ENCODE measurements around the gene KIAA1671.

The KIAA1671 gene

GRCh38 chr22:25146307-25146706, 193.8 kb downstream of the KIAA1671 start:
- no peak for TF ChIP-seq CTCF (IDR thresholded peaks at IDR 0.05; ENCODE audit: low read depth, low read length)
- no peak overlapping the region for H3K4me3 ChIP-seq (ENCODE audit: low read depth, low read length)

GRCh38 chr22:25146906-25147641, 194.6 kb downstream of the KIAA1671 start:
- TF ChIP-seq CTCF (IDR thresholded peaks at IDR 0.05; ENCODE audit: low read depth, low read length), result no peak
- H3K4me3 ChIP-seq (ENCODE audit: low read depth, low read length), result no peak overlapping the region

GRCh38 chr22:25147642-25147928, 195.1 kb downstream of the KIAA1671 start:
- no peak overlapping the region for H3K4me3 ChIP-seq (ENCODE audit: low read depth, low read length)
- no peak for TF ChIP-seq CTCF (IDR thresholded peaks at IDR 0.05; ENCODE audit: low read depth, low read length)

GRCh38 chr22:25148149-25148691, 195.7 kb downstream of the KIAA1671 start:
- no peak for TF ChIP-seq CTCF (IDR thresholded peaks at IDR 0.05; ENCODE audit: low read depth, low read length)
- no peak overlapping the region for H3K4me3 ChIP-seq (ENCODE audit: low read depth, low read length)

- no peak for TF ChIP-seq CTCF (IDR thresholded peaks at IDR 0.05; ENCODE audit: low read depth, low read length)
- H3K4me3 ChIP-seq (ENCODE audit: low read depth, low read length), result no peak overlapping the region
These were observed 196.5 kb downstream of the KIAA1671 start for GRCh38 chr22:25149014-25149413.

GRCh38 chr22:25153961-25154666, 201.6 kb downstream of the KIAA1671 start:
- no peak for TF ChIP-seq CTCF (IDR thresholded peaks at IDR 0.05; ENCODE audit: low read depth, low read length)
- no peak overlapping the region for H3K4me3 ChIP-seq (ENCODE audit: low read depth, low read length)

- TF ChIP-seq CTCF (IDR thresholded peaks at IDR 0.05; ENCODE audit: low read depth, low read length), result no peak
- H3K4me3 ChIP-seq (ENCODE audit: low read depth, low read length), result no peak overlapping the region
These were observed 202.1 kb downstream of the KIAA1671 start for GRCh38 chr22:25154667-25154999.

Data from WI38 (cell line).